Fibroblast of lung (primary cell): ENCODE data around the gene TMED4.

Experiments
- CTCF ChIP-seq, 2 donors: IDR thresholded peaks in 1 of 2; conservative IDR thresholded peaks in 1 of 2; 1 replicate in 1 of 2; 2 replicates in 1 of 2; pipeline ENCODE4 v1.5.1; 2011 to 2012; ENCODE audit warnings: low read length in 2 of 2, control low read depth in 1 of 2, inconsistent platforms in 1 of 2, low read depth in 1 of 2, mild to moderate bottlenecking in 1 of 2
- EZH2 ChIP-seq: IDR thresholded peaks from 2 replicates; pipeline ENCODE4 v1.5.1; 2012; ENCODE audit warnings: low read length, control low read depth, mild to moderate bottlenecking; ENCODE audit errors: missing control alignments

GRCh38 chr7:44530990-44531389 lies 51.0 kb downstream of the TMED4 start:
- no peak for TF ChIP-seq CTCF (conservative IDR thresholded peaks at IDR 0.05 in 1 of 2, IDR thresholded peaks at IDR 0.05 in 1 of 2; ENCODE audit: low read depth in 1 of 2, low read length in 2 of 2)
- no peak for TF ChIP-seq EZH2
